DMS53 (cell line): ENCODE results near the gene SLC1A2.

ENCODE experiments used
- DNase-seq: peaks from one replicate; lab custom pipeline; 2025; lab: John Stamatoyannopoulos, UW

SLC1A2 gene

DNA sequence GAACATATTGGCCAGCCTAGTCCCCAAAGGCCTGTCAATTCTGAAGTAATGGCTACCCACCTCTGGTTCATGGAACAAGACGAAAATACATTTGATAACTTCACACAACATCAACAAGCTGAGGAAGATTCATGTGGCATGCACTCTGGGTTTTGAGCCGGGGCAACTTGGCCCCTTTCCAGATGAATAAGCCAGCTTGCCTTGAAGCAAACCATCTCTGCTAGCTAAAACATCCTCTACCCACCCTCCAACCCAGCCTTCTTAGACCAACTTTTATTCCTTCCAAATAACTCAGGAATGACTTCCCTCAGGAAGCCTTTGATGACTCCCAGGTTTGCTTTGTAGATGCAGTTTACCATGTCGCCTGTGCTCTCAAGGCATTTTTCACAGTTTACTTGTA is 94.4 kb downstream of the SLC1A2 start:
- no peak for DNase-seq

DNA sequence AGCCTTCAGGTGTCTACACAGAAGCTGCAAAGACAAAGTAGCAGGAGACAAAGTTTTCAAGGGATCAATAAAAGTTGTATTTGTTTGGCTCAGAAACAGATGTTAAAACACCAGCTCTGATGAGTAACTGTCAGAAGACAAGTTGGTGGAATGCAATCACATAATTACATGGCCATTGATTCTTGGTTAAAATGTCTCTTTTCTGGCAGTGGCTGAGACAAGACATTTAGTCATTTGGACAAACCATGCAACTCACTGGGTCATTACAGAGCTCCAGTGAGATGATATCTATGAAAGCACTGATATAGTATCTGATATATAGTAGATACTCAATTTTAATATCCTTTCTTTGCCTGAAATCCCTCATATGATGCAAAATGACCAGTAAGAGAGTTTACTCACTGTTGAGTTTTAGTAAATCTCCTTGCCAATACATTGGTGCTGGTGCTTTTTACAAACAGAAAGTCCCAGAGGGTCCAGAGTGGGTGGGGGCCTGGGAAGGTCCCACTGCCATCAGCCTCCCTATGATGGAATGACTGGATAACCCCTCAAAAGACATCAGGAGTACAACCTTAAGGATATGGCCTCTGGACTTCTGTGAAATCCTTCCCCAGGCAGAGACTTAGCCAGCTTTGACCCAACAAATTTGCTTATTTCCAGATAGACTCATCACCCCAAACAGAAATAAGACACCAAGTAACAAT is 95.0 kb downstream of the SLC1A2 start:
- no peak for DNase-seq

- DNase-seq, result no peak
Measured at GRCh38 chr11:35323076-35323868, 96.1 kb downstream of the SLC1A2 start.

GRCh38 chr11:35322318-35322979 is 96.9 kb downstream of the SLC1A2 start:
- DNase-seq, result no peak

GRCh38 chr11:35321532-35322317 is 97.6 kb downstream of the SLC1A2 start:
- DNase-seq, result no peak

- DNase-seq, result no peak
Measured at GRCh38 chr11:35321111-35321510, 98.2 kb downstream of the SLC1A2 start.

DNA sequence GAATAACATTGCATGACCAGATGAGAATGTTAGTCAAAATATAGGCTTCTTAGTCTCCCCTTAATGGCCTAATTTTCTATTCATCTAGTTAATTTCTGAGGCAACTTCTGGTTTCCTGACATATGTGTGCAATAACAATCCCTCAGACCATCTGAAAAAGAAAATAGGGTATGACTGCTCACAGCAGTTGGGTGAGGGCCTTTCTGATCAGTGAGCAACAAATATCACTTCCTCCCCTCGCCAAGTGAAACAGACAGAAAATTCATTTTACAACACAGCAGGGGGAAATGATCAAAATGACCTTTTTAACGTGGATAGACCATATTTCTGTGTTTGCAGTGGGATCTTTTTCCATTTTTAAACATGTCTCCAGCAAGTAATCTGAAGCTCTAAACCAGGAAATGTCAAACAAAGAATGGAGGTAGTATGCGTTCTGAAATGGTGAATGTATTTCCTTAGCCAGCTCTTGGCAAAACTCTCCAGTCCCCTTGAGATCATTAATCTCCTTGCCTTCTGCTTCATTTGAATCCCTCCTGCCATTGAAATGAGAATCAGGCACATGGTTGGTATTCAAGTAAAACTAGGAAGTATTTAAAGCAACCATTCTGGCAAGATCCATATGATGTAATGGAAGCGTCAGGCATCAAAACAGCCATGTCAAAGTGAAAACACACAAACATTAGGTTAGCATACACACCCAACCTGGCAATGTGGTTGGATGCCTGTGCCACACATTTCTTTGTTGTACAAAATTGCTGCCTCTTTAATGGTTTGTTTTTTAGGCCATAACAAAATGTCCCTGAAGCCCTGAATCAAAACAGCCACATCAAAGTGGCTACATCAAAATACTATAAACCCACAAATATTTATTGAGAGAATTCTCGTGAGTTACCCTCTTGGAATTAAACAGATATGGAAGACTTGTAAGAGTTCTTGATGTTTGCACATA is 100.1 kb downstream of the SLC1A2 start:
- DNase-seq, result no peak

- no peak for DNase-seq
Measured at GRCh38 chr11:35318309-35318708, 101.0 kb downstream of the SLC1A2 start.

DNA sequence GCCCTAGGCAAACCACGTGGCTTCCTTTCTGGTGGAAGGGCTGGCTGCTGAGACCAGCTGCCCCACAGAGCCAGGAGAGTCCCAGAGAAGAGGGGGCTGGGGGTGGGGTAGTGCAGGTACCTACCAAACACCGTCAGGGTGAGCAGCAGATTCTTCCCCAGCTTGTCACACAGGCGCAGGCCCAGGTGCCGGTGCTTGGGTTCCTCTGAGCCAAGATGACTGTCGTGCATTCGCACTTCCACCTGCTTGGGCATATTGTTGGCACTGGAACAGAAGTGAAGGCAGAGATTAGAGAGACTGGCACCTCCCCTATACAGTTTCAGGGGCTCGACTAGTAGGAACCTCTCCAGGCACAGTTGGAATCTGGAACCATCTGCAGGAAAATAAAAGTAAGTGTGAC is 102.1 kb downstream of the SLC1A2 start:
- no peak for DNase-seq

DNA sequence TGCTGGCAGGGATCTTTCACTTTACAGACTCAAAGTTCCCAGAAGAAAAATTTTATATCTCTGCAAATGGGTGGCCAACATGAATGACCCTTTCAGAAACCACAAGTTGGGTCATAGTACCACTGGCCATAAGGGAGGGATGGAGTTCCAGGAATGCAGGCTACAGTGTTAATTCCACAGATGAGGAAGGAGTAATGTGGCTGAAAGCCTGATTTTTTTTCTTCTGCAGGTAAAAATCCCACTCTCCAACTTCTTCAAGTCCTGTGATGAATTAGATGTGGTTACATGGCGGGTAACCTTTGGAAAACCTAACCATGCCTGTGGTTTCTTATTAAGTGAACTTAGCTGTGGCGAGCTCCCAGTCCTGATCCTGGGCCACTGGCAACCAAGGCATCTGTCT is 103.2 kb downstream of the SLC1A2 start:
- no peak for DNase-seq

- DNase-seq, result no peak
Measured at GRCh38 chr11:35313760-35314153, 105.6 kb downstream of the SLC1A2 start.

DNA sequence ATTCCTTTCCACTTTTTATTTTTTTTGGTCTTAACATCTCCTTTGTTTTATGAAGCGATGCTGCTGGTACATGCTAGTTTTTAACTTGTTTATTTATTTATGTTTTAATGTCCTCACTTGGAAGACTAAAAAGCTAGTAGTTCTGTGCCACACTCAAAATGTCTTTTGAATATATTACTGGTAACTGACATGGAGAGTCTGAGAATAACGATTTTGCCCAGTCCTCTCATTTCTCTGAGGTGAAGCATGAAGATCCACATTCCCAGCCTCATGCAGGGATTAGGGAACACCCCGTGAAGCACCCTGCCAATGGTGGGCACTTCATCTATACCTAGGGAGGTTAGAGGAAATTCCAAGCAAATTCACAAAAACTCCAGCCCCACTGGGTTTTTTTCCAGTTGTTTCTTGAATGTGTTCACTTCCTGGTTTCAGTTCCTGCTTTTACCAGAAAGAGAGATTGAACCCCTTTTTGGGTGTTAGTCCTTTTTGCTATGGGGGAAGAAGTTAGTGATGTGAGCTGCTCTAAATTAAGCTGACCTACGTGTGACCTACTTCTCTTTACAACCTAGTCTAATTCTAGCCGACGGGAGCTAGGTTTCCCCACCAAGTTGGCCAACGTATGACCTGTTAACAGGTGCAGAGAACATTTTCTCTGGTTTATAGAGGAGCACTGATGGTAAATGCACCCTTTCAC is 106.1 kb downstream of the SLC1A2 start:
- DNase-seq, result no peak

DNA sequence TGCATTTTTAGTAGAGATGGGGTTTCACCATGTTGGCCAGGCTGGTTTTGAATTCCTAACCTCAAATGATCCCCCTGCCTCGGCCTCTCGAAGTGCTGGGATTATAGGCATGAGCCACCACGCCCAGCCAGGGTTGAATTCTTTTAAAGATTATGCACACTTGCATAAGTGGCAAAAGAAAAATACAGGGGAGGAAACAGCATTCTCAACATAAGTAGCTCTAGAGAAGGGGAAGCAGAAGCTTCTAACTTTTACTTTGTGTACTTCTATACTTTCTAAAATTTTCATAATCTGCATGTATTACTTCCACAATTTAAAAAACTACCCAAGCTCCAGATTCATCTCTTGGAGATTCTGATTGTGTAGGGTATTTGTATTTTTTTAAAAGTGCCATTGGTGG is 108.0 kb downstream of the SLC1A2 start:
- no peak for DNase-seq

DNA sequence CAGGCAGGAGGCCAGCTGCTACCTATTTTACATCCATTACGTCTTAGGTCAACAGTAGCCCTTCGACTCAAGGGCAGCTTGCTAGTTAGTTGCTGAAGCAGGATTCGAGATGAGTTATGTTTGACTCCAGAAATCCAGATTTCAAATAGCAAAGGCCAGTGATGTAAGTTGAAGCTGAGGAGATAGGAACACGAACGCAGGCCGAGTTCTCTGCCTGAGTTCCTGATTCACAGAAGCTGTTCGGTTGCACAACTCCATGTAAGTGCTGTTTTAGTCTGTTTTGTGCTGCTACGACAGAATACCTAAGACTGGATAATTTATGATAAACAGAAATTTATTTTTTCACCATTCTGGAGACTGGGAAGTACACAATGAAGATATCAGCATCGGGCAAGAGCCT is 111.2 kb downstream of the SLC1A2 start:
- DNase-seq, result no peak

GRCh38 chr11:35307221-35307621 is 112.1 kb downstream of the SLC1A2 start:
- no peak for DNase-seq

DNA sequence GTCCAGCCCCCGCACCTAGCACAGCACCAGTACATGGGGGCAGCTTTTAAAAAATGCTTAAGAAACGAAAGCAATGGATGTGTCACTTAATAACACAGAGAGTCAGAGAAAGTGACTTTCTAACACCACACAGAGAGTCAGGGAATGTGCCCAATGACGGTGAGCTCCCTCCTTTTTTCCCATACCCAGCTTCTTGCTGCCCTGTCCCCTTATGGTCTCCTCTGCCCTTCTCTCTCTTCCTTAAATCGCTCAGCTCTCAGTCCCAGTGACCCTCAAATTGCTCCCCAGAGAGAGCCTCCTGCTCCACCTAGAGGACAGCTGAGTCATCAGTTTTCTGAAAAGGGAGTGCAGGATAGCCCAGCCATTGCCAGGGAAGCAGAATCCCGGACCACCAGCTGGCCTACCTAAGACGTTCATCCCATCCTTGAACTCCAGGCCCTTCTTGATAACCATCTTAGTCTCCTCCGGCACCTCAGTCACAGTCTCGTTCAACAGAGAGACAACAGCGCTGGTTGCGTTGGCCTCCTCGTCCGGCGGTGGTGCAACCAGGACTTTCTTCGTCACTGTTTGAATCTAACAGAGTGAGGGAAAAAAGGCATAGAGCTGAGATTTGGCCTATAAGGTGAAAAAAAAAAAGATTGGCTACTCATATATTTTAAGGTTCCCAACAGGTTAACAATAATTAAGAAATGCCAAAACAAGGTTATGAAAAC is 113.5 kb downstream of the SLC1A2 start:
- peak; percentile 14 for DNase-seq

DNA sequence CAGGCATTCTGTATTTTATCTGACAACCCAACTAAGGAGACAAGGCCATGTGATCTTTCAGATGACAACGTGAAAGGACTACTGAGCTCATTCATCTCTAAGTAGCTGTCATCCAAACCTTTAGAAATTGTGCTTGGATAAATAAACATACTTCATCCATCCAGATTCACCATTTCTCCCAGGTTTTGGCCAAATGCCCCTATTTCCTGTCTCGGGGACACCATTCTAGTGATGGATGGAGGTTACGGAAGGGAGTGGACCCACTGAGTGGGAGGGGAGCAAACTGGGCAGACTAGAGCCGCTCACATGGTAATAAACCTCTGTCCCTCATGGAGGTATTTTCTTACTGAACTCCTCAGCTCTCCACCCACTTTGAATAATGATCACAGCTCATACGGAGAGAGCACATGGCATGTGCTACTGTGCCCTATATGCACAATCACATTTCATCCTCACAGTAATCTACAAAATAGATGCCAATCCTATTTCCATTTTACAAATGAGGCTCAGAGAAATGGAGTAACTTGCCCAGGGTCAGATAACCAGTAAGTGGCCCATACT is 114.4 kb downstream of the SLC1A2 start:
- DNase-seq, result peak; percentile 13

- DNase-seq, result peak; percentile 55
Measured at GRCh38 chr11:35304386-35304775, 115.0 kb downstream of the SLC1A2 start.

DNA sequence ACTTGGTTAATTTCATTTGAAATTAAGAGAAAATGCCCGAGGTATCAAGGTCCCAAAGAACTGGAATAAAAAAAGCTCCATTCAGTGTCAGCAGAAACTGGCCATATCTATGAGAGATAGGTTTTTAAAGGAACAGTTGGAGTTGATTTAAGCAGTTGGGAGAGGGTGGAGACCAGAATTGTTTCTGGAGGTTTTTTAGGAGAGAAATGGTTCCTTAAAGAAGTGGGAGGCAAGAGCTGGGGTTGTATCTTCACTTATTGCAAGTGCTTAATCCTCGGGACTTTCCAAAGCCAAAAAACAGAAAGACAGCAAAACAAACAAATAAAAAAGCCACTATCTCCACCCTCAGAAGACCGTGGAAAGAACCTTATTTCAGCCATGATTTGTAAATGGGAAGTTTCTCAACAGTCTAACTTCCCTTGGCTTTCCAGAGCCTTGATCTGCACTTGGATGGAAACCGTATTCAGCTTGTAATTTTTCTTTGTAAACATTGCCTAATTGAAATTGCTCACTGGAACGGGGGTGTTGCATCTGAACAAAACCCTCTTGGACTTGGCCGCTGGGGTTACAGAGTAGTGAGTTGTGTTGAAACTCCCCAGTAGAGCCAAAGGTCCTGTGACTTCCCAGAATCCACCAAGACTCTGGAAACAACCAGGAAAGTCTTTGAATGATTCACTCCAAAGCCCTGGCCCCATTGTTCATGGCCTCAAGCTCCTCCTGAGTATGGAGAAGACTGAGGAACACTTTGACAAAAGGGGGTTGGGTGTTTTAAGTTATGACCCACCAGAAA is 115.6 kb downstream of the SLC1A2 start:
- no peak for DNase-seq
